Peyer's patch (tissue), 4 donors: ENCODE results near the gene CCDC124. TPM values are rescaled to one million over a fixed set of nuclear protein-coding genes. Genes with fewer than 3 reads are reported as not detected.
"Not testable (repeated sequence)": the region's sequence is repeated elsewhere in the genome, so short reads cannot be mapped to it uniquely, and the experiment has no call there.

ENCODE experiments used
- DNase-seq, 3 donors: peaks; one replicate each; pipeline ENCODE4 v3.0.0-alpha.2; 2017 to 2019
- H3K27ac ChIP-seq, 4 donors: fragments of 200-600 bp; sonication (generic); one replicate each; pipeline ENCODE4 v1.5.1; 2016 to 2019
- H3K27me3 ChIP-seq, 2 donors: fragments of 200-600 bp; sonication (generic); one replicate each; pipeline ENCODE4 v1.5.1; 2019
- H3K36me3 ChIP-seq, 3 donors: fragments of 200-600 bp; sonication (generic); one replicate each; pipeline ENCODE4 v1.5.1; 2016 to 2019
- H3K4me1 ChIP-seq, 4 donors: fragments of 200-600 bp; sonication (generic); one replicate each; pipeline ENCODE4 v1.5.1; 2016 to 2019
- H3K4me3 ChIP-seq, 4 donors: fragments of 200-600 bp; sonication (generic); 1 replicate in 3 of 4; 2 replicates in 1 of 4; pipeline ENCODE4 v1.5.1; 2016 to 2019; ENCODE audit warnings: mild to moderate bottlenecking in 1 of 4
- H3K9me3 ChIP-seq, 4 donors: fragments of 200-600 bp; sonication (generic); one replicate each; pipeline ENCODE4 v1.5.1; 2016 to 2019; ENCODE audit warnings: mild to moderate bottlenecking in 1 of 4
- POLR2A ChIP-seq, 2 donors: fragments of 450-650 bp; IDR thresholded peaks; one replicate each; pipeline ENCODE4 v1.5.1; 2017; ENCODE audit warnings: antibody characterized with exemption in 2 of 2, mild to moderate bottlenecking in 2 of 2, moderate library complexity in 2 of 2
- total RNA-seq, 4 donors: library from RNA; depleted of rRNA; stranded (reverse); fragments of >200 nt; gene quantifications; one replicate each; pipeline ENCODE4 v1.1.0, GENCODE V29; 2016
- TF ChIP-seq, protein P1 (sequence below), 6 experiments: fragments of 450-650 bp in 4 of 6; fragments of 200-600 bp in 2 of 6; sonication (generic) in 1 of 6; IDR thresholded peaks; one replicate each; pipeline ENCODE4 v1.5.1; 2017 to 2019; ENCODE audit warnings: antibody characterized with exemption in 6 of 6, mild to moderate bottlenecking in 3 of 6, moderate library complexity in 1 of 6

Gene CCDC124
- total RNA-seq, 4 donors from 2014 or later = 18.9 to 33.0 (median 24.4) TPM

DNA sequence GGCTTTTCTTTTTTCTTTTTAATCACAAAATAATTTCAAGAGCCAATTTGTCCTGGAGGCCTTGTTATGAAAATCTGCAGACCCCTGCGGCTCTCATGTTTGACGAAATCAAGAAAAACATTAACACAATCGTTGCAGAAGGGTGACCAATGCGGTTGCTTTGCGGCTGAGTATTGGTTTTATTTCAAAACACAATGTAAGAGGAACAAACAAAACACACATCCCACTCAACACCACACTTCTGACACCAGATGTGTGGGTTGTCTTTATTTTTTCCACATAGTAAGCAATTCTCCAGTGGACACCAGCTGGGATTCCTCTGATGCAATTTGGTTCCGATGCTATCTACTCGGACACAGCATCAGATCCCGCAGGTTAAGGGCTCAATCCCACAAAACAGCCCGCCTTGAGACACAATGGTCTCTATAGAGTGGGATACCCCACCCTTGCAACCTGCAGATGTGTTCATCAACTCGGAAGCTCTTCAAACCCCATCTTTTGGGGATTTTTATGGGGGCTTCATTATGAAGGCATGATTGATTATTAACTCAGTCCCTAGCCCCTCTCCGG lies 21.9 kb upstream of the CCDC124 start:
- Histone ChIP-seq H3K27me3 (no peaks in the 10 kb centered on the region), H3K27ac (no peak overlapping the region), H3K4me1 (no peaks in the 10 kb centered on the region), H3K9me3 (peaks cover 0 to 21% (median 5%) of the 10 kb centered on the region in 4 donors), H3K36me3 (no peaks in the 10 kb centered on the region), H3K4me3 (no peak overlapping the region)
- no peak for DNase-seq
- TF ChIP-seq, protein P1, sequence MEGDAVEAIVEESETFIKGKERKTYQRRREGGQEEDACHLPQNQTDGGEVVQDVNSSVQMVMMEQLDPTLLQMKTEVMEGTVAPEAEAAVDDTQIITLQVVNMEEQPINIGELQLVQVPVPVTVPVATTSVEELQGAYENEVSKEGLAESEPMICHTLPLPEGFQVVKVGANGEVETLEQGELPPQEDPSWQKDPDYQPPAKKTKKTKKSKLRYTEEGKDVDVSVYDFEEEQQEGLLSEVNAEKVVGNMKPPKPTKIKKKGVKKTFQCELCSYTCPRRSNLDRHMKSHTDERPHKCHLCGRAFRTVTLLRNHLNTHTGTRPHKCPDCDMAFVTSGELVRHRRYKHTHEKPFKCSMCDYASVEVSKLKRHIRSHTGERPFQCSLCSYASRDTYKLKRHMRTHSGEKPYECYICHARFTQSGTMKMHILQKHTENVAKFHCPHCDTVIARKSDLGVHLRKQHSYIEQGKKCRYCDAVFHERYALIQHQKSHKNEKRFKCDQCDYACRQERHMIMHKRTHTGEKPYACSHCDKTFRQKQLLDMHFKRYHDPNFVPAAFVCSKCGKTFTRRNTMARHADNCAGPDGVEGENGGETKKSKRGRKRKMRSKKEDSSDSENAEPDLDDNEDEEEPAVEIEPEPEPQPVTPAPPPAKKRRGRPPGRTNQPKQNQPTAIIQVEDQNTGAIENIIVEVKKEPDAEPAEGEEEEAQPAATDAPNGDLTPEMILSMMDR (IDR thresholded peaks at IDR 0.05) = no peak
- TF ChIP-seq POLR2A (IDR thresholded peaks at IDR 0.05) = no peak

DNA sequence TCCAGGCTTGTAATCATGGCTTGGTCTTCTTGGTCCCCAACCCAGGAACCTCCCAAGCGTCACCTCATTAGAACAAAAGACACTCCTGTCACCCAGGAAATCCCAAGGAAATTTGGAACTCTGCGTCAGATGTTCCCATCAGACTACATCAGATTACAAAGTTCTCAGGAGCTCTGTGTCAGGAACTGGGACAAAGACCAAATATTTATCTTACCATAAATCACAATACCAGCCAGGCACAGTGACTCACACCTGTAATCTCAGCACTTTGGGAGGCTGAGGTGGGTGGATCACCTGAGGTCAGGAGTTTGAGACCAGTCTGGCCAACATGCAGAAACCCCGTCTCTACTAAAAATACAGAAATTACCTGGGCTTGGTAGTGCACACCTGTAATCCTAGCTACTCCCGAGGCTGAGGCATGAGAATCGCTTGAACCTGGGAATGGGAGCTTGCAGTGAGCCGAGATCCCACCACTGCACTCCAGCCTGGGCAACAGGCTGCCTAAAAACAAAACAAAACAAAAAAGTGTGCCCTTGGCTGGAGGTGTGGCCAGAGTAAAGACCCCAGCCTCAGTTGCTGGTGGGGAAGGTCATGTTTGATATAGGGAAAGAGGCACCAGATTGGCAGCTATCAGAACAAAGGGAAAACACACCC lies 16.7 kb upstream of the CCDC124 start:
- peaks cover 0 to 15% (median 4%) of the 10 kb centered on the region in 4 donors for H3K9me3 ChIP-seq
- H3K27ac ChIP-seq = no peak overlapping the region
- DNase-seq = no peak

DNA sequence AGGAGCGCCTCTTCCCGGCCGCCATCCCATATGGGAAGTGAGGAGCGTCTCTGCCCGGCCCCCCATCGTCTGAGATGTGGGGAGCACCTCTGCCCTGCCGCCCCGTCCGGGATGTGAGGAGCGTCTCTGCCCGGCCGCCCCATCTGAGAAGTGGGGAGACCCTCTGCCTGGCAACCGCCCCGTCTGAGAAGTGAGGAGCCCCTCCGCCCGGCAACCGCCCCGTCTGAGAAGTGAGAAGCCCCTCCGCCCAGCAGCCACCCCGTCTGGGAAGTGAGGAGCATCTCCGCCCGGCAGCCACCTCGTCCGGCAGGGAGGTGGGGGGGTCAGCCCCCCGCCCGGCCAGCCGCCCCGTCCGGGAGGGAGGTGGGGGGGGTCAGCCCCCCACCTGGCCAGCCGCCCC lies 14.7 kb upstream of the CCDC124 start:
- peaks cover 0 to 10% (median under 1%) of the 10 kb centered on the region in 4 donors for H3K9me3 ChIP-seq
- DNase-seq, H3K4me3 ChIP-seq, H3K36me3 ChIP-seq, H3K27me3 ChIP-seq, H3K27ac ChIP-seq, H3K4me1 ChIP-seq: not testable (repeated sequence)

More for the DNA sequence above, 16.7 kb upstream of the CCDC124 start:
- no peaks in the 10 kb centered on the region for H3K27me3 ChIP-seq
- no peak overlapping the region for H3K4me3 ChIP-seq
- no peaks in the 10 kb centered on the region for H3K36me3 ChIP-seq
- no peak for TF ChIP-seq POLR2A (IDR thresholded peaks at IDR 0.05)
- TF ChIP-seq, protein P1 (IDR thresholded peaks at IDR 0.05) = no peak
- no peaks in the 10 kb centered on the region for H3K4me1 ChIP-seq

DNA sequence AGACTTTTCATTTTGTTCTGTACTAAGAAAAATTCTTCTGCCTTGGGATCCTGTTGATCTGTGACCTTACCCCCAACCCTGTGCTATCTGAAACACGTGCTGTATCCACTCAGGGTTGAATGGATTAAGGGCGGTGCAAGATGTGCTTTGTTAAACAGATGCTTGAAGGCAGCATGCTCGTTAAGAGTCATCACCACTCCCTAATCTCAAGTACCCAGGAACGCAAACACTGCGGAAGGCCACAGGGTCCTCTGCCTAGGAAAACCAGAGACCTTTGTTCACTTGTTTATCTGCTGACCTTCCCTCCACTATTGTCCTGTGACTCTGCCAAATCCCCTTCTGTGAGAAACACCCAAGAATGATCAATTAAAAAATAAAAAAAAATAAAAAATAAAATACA lies 13.7 kb upstream of the CCDC124 start:
- H3K4me3 ChIP-seq, H3K27me3 ChIP-seq, DNase-seq, H3K4me1 ChIP-seq, H3K36me3 ChIP-seq, H3K27ac ChIP-seq, H3K9me3 ChIP-seq: not testable (repeated sequence)

DNA sequence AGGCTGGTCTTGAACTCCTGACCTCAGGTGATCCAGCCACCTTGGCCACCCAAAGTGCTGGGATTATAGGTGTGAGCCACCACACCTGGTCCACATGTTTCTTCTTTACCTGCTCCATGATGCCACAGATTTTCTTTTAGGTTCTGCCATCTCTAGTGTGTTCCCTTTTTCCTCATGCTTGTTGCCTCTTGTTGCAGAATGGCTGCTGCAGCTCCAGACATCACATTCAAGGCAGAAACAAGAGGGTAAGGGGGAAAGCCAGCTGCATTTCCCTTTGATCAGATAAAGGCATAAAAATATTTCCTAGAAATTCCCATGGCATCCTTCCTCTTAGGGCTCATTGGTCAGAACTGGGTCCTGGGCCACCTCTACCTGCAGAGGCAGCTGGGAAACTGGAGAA lies 12.3 kb upstream of the CCDC124 start:
- TF ChIP-seq, protein P1 (IDR thresholded peaks at IDR 0.05) = no peak
- no peak for TF ChIP-seq POLR2A (IDR thresholded peaks at IDR 0.05)
- H3K27ac ChIP-seq = no peak overlapping the region

DNA sequence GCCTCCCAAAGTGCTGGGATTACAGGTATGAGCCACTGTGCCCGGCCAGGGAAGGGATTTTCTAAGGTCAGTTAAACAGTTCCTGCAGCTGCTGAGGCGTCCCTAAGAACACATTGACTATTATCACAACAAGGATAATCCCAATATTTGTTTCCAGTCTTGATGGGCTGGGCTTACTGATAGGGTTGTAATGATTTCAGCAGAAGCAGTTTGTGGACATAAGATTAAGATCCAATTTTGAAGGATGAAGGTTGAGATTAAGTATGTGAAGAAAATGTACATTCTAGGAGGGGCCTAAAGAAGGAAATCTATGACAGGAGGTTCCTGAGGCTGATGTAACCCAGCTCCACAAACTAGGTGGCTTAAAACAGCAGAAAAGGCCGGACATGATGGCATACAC lies 10.7 kb upstream of the CCDC124 start:
- DNase-seq = no peak
- Histone ChIP-seq H3K27me3 (no peaks in the 10 kb centered on the region), H3K9me3 (no peaks in the 10 kb centered on the region), H3K36me3 (no peaks in the 10 kb centered on the region), H3K4me1 (no peaks in the 10 kb centered on the region), H3K4me3 (no peak overlapping the region), H3K27ac (no peak overlapping the region)
- TF ChIP-seq, protein P1 (IDR thresholded peaks at IDR 0.05) = no peak
- TF ChIP-seq POLR2A (IDR thresholded peaks at IDR 0.05) = no peak

More for the DNA sequence above, 12.3 kb upstream of the CCDC124 start:
- H3K9me3 ChIP-seq = no peaks in the 10 kb centered on the region
- H3K27me3 ChIP-seq = no peaks in the 10 kb centered on the region
- no peaks in the 10 kb centered on the region for H3K4me1 ChIP-seq
- no peak for DNase-seq
- no peaks in the 10 kb centered on the region for H3K36me3 ChIP-seq
- no peak overlapping the region for H3K4me3 ChIP-seq
